GM13976 (cell line): ENCODE data around the gene SURF1.

Source experiments
- DNase-seq: peaks from one replicate; pipeline ENCODE4 v3.0.0; 2012; ENCODE audit warnings: low spot score
- in situ Hi-C: fragments of 300-500 bp; cut with MboI; formaldehyde crosslinking; loops from one replicate; pipeline ENCODE4 v1.12.0; 2022; ENCODE audit warnings: low sequenced_read_pairs, mixed read lengths, inconsistent platforms; ENCODE audit not compliant: unreplicated experiment
- TF ChIP-seq, protein P1 (sequence below): IDR thresholded peaks from 2 replicates; pipeline ENCODE4 v1.5.1; 2012; ENCODE audit warnings: borderline replicate concordance, mild to moderate bottlenecking; ENCODE audit not compliant: insufficient read depth; ENCODE audit errors: extremely low read depth, missing control alignments, control extremely low read depth

Gene SURF1

DNA sequence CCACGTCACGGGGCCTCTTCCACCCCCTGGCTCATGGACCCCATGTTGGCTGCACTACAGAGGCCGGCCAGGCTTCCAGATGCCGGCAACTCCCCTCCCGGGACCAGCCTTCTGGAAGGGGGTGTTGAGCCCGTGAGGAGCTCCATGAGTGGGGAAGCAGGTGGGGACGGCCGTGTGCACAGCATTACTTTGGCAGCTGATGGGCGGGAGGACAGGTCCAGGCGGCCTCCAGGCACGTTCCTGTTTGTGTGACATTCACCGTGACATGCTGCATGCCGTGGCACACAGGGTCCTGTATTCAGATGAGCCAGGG is 52.2 kb downstream of the SURF1 start:
- in situ Hi-C loops = no loop called here
- TF ChIP-seq, protein P1, sequence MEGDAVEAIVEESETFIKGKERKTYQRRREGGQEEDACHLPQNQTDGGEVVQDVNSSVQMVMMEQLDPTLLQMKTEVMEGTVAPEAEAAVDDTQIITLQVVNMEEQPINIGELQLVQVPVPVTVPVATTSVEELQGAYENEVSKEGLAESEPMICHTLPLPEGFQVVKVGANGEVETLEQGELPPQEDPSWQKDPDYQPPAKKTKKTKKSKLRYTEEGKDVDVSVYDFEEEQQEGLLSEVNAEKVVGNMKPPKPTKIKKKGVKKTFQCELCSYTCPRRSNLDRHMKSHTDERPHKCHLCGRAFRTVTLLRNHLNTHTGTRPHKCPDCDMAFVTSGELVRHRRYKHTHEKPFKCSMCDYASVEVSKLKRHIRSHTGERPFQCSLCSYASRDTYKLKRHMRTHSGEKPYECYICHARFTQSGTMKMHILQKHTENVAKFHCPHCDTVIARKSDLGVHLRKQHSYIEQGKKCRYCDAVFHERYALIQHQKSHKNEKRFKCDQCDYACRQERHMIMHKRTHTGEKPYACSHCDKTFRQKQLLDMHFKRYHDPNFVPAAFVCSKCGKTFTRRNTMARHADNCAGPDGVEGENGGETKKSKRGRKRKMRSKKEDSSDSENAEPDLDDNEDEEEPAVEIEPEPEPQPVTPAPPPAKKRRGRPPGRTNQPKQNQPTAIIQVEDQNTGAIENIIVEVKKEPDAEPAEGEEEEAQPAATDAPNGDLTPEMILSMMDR = no peak
- DNase-seq = no peak

DNA sequence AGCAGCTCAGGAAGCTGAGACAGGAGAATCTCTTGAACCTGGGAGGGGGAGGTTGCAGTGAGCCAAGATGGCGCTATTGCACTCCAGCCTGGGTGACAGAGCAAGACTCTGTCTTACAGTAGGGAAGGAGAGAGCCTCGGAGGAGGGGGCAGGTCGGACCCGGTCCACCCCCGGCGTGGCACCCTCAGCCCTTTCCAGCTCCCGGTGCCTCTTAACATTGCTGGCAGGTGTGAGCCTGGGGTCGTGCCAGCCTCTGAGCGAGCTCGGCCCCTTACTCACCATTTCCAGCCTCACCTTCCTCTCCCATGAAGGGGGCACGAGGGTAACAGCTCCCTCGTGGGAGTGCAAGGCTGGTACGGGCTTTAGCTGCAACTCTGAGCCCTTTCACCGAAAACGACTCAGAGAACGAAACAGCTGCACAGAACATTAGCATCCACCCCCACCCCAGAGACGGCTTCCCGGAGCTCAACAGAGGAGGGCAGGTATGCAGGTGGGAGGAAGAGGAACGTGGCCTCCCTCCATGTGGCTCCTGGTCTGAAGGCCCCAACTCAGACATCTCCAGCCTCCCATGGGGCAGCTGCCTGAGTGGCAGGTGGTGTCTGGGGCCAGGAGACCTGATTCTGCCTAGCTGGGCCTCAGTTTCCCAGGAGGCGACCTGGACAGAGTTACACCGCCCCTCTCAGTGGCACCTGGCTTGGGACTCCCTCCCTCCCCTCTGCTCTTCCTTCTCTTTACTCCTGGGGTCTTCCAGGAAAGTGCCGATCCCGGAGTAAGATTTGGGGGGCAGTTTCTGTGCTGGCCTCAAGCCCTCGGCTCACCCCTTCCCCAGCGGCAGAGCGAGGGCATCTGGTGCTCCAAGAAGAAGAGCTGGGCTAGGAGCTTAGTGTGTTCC is 52.8 kb downstream of the SURF1 start:
- TF ChIP-seq, protein P1 = no peak
- in situ Hi-C loops = no loop called here
- no peak for DNase-seq
